ENCODE data around the gene KDM4B. TPM values are rescaled to one million over a fixed set of nuclear protein-coding genes. Genes with fewer than 3 reads are reported as not detected.
"Not testable (repeated sequence)": the region's sequence is repeated elsewhere in the genome, so short reads cannot be mapped to it uniquely, and the experiment has no call there.

The KDM4B gene
- total RNA-seq, 2 experiments from 2014 or later = 46.3 to 46.6 TPM

GRCh38 chr19:5029596-5029995 lies 60.7 kb downstream of the KDM4B start:
- CTCF ChIA-PET = interaction anchor here (0.7 to 7.8 kb wide), 11 partner anchors 9 to 220 kb away, joined by 3 to 60 read pairs (median 9); partner anchors contain the start of genes KDM4B and PLIN3
- H3K4me3 Mint-ChIP-seq; H3K4me1 Mint-ChIP-seq (ENCODE audit: low read depth); POLR2A ChIA-PET; H3K27ac Mint-ChIP-seq; H3K36me3 Mint-ChIP-seq (ENCODE audit: low read depth); H3K27me3 Mint-ChIP-seq; intact Hi-C loops (cut with micrococcal nuclease); H3K9me3 Mint-ChIP-seq: not testable (repeated sequence)
- ATAC-seq = peak; percentile 64
- peak; percentile 82 for DNase-seq
- TF ChIP-seq CTCF (IDR thresholded peaks at IDR 0.05) = peak; percentile 76

- peaks cover 5% of the 10 kb centered on the region for H3K36me3 Mint-ChIP-seq (ENCODE audit: low read depth)
- ChIA-PET POLR2A (no interaction called here), CTCF (interaction anchor here (0.7 to 7.8 kb wide), 26 partner anchors 9 to 239 kb away, joined by 3 to 60 read pairs (median 5); partner anchors contain the start of genes FEM1A, KDM4B, PLIN3 and TICAM1)
- DNase-seq (no peak), ATAC-seq (no peak)
- no peak overlapping the region for H3K27ac Mint-ChIP-seq
- H3K27me3 Mint-ChIP-seq = no peaks in the 10 kb centered on the region
- H3K4me1 Mint-ChIP-seq (ENCODE audit: low read depth) = peaks cover 5% of the 10 kb centered on the region
- H3K4me3 Mint-ChIP-seq = no peak overlapping the region
- TF ChIP-seq CTCF (IDR thresholded peaks at IDR 0.05) = no peak
- intact Hi-C loops (cut with micrococcal nuclease) = loop anchor here (5.0 kb wide), 1 partner anchor 158 kb away; no protein-coding TSS in a partner anchor
- H3K9me3 Mint-ChIP-seq = no peaks in the 10 kb centered on the region
Observed at GRCh38 chr19:5030136-5030820, 61.4 kb downstream of the KDM4B start.

GRCh38 chr19:5030822-5031221 lies 61.9 kb downstream of the KDM4B start:
- CTCF ChIA-PET = interaction anchor here (0.8 to 7.8 kb wide), 28 partner anchors 8 to 270 kb away, joined by 3 to 60 read pairs (median 5); partner anchors contain the start of genes FEM1A, KDM4B, PLIN3 and TICAM1
- TF ChIP-seq CTCF (IDR thresholded peaks at IDR 0.05) = no peak
- Mint-ChIP-seq H3K4me1 (ENCODE audit: low read depth) (peaks cover 5% of the 10 kb centered on the region), H3K36me3 (ENCODE audit: low read depth) (peaks cover 5% of the 10 kb centered on the region), H3K4me3 (no peak overlapping the region), H3K9me3 (no peaks in the 10 kb centered on the region), H3K27ac (no peak overlapping the region), H3K27me3 (no peaks in the 10 kb centered on the region)
- intact Hi-C loops (cut with micrococcal nuclease) = loop anchor here (5.0 kb wide), 1 partner anchor 159 kb away; no protein-coding TSS in a partner anchor
- no peak for ATAC-seq
- POLR2A ChIA-PET = no interaction called here
- no peak for DNase-seq

GRCh38 chr19:5031231-5032100 lies 62.6 kb downstream of the KDM4B start:
- DNase-seq = peak; percentile 87
- peaks cover 5% of the 10 kb centered on the region for H3K36me3 Mint-ChIP-seq (ENCODE audit: low read depth)
- peak; percentile 94 for ATAC-seq
- ChIA-PET POLR2A (no interaction called here), CTCF (interaction anchor here (0.6 to 7.8 kb wide), 31 partner anchors 7 to 271 kb away, joined by 3 to 60 read pairs (median 5); partner anchors contain the start of genes FEM1A, KDM4B, PLIN3 and TICAM1)
- intact Hi-C loops (cut with micrococcal nuclease) = loop anchor here (5.0 kb wide), 1 partner anchor 159 kb away; no protein-coding TSS in a partner anchor
- H3K4me3 Mint-ChIP-seq = no peak overlapping the region
- no peaks in the 10 kb centered on the region for H3K27me3 Mint-ChIP-seq
- H3K27ac Mint-ChIP-seq = no peak overlapping the region
- no peaks in the 10 kb centered on the region for H3K9me3 Mint-ChIP-seq
- peaks cover 5% of the 10 kb centered on the region for H3K4me1 Mint-ChIP-seq (ENCODE audit: low read depth)
- TF ChIP-seq CTCF (IDR thresholded peaks at IDR 0.05) = peak; percentile 91
